ENCODE data around the gene ZNF860.
"Not testable (repeated sequence)": the region's sequence is repeated elsewhere in the genome, so short reads cannot be mapped to it uniquely, and the experiment has no call there.

ZNF860 gene

DNA sequence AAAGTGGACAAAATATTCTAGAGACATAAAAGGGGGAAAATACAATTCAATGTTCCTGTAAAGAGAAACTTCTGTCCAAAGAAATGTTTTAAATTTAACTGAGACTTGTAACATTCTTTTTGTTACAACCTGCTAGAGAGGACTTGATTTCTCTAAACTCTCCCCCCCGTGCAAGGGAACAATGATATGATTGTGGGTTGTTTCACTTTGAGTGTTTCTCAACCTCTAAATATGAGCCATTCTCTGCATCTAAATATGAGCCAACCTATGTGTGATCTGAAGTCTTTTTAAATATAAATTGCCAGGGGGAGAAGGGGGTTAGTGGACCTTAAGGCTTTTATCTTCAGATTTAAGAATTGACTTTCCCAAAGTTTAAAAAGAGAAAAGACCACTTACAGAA, 14.6 kb downstream of the ZNF860 start:
- DNase-seq (ENCODE audit: low read depth in 2 of 2) = no peak

DNA sequence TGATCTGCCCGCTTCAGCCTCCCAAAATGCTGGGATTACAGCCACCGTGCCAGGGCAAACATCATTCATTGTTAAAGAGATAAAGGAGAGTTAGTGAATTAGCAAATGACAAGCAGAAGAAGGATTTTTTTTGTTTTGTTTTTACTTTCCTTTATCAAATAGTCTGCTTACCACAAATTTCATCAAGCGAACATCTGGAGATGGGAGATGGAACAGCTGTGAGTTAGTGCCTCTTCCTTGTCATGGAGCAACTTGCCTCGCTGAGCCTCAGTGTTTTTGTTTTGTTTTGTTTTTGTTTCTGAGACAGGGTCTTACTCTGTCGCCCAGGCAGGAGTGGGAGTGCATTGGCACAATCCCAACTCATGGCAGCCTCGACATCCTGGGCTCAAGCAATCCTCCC, 15.9 kb downstream of the ZNF860 start:
- DNase-seq (ENCODE audit: low read depth in 2 of 2) = no peak

DNA sequence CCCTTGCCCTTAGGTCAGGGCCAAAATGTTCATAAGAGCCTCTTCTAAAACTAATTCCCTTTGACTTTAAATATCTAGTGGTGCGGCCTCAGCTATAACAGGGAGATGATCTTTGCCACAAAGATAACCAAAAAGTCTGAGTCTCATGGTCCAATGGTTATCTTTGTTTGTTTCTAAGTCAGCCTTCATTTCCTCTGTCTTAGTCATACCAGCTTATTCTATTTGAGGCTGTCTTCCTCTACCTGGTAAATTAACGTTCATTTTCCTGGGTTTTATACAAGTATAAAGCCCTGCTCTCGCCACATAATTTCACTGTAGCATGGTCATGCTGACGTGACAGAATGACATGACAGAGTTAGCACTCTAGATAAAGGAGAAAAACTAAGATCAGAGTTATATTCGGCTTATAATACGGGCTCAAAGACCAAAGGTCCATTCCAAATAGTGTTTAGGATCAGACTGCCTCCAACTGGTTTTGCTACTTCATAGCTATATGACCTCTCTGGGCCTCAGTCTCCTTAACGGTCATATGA, 18.4 kb downstream of the ZNF860 start:
- DNase-seq (ENCODE audit: low read depth in 2 of 2) = no peak

DNA sequence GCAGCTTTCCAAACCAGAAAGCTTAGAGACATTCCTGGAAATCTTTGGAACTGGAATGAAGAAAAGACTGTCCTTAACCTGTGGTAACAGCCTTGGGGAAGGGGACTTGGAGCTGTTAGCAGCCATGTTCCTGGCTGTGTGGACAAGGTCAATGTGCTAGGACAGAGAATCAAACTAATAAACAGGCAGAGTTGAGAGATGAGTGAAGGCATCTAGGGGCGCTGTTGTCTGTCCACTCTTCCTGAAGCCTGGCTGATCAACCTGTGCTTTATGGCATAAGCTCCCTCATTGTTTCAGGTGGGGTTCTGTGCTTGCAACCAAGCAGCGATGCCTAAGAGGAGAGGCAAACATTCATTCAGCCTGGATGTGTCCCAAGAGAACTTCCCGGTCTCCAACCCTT, 19.3 kb downstream of the ZNF860 start:
- no peak for DNase-seq (ENCODE audit: low read depth in 2 of 2)

DNA sequence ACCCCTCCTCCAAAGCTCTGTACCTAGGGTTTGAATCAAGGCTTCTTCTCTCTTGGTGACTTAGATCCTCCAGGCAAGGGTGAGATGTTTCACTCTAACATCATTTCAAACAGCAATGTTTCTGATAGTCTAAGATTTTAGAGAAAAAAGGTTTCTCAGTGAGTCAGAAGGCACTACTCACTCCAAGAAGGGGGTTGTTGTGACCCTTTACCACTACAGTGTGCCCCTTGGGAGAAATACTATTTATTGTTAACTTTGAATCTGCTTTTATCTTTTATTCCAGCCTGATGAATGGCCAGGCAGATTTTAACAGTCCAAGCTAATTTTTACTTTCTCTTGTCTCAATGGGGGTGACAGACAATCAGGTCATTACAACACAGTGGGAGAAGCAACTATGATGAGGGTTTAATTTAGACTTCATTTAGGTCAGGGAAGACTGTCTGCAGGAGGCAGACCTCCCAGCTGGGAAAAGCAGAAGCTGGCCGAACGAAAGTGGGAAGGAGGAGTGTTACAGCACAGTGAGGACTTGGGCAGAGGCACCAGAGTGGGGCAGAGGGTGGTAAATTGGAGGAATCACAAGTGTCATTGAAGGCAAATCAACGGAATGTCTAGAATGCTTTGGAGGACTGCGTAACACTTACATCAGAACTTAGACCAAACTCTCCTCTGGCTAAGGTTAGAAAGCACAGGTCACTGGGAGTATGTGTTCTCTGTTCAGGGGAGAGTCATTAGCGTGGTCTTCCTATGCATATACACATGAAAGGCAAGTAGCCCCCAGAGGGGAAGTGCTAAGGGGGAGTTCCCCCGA, 21.2 kb downstream of the ZNF860 start:
- no peak for DNase-seq (ENCODE audit: low read depth in 2 of 2)

DNA sequence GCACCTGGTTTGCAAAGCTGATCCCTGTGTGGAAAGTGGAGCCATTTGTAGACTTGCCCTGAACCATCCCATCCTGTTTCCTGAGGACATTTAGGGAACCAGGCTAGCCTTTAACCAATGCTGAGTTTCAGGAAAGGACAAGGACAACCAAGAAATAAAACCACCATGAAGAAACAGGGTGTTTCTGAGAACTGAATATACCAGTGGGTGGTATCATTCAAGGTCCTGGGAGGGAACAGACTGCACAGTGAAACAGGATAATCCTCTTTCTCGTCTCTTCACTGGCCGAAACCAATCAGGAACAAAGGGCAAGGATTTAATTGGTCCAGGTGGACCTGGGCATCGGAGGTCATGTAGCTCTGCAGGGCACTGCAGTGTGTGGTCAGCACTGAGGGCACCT, 21.8 kb downstream of the ZNF860 start:
- no peak for DNase-seq (ENCODE audit: low read depth in 2 of 2)

DNA sequence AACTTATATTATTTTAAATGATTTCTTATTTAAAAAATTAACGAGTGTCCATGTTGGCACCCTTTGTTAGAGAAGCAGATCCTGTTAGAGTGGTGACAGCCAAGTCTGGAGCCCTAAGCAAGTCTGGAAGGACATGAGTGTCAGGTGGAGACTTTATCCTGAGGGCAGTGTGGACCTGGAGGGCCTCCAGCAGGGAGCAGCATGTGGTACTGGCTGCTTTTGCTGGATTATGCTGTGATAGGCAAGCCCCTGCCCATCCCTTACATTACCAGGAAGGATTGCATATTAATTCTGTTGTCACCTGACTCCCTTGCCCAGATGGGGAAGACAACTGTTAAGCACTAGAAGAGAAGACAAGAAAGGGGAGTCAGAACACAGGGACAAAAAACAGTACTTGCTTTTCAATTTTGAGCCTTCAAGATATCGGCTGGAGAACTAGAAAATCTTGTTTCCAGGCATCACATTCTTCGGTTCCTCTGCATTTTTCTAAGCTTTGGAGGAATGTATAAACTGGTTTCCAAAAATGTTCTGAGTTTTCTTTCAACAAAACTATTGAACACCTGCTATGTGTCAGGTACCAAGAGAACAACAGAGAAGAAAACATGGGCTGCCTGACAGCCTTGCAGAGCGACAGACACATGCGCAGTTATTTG, 22.7 kb downstream of the ZNF860 start:
- no peak for DNase-seq (ENCODE audit: low read depth in 2 of 2)

DNA sequence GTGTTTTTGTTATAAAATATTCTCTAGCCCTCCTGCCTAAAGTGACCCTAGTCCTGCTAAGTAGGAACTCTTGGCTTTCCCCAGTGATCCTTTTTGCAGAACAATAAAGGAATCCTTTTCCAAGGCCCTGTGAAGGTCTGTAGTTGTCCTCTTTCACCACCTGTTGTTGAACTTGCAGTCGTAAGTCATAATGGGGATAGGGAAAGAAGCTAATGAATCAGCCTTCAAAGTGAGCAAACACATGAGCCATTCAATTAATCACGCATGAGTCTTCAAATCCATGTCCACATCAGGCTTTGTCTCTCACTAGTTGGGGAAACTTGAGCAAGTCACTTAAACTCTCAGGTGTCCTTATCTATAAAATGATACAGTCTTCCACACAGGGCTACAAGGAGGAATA, 27.6 kb downstream of the ZNF860 start:
- DNase-seq (ENCODE audit: low read depth in 2 of 2) = no peak

DNA sequence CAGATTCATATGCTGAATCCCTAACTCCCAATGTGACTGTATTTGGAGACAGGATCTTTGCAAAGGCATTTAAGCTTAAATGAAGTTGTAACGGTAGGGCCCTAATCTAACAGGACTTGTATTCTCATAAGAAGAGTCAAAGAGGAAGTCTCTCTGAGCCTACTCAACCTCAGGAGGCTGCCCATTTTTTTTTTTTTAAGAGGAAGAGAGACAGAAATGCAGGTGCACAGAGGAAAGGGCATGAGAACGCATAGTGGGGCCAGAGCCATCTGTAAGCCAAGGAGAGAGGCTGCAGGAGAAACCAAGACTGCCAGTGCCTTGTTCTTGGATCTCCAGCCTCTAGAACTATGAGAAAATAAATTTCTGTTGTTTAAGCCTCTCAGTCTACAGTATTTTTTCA, 28.4 kb downstream of the ZNF860 start:
- no peak for DNase-seq (ENCODE audit: low read depth in 2 of 2)

DNA sequence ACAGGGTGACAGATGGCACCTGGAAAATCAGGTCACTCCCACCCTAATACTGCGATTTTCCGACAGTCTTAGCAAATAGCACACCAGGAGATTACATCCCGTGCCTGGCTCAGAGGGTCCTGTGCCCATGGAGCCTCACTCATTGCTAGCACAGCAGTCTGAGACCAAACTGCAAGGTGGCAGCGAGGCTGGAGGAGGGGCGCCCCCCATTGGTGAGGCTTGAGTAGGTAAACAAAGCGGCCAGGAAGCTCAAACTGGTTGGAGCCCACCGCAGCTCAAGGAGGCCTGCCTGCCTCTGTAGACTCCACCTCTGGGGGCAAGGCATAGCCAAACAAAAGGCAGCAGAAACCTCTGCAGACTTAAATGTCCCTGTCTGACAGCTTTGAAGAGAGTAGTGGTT, 29.1 kb downstream of the ZNF860 start:
- DNase-seq (ENCODE audit: low read depth in 2 of 2) = not testable (repeated sequence)

DNA sequence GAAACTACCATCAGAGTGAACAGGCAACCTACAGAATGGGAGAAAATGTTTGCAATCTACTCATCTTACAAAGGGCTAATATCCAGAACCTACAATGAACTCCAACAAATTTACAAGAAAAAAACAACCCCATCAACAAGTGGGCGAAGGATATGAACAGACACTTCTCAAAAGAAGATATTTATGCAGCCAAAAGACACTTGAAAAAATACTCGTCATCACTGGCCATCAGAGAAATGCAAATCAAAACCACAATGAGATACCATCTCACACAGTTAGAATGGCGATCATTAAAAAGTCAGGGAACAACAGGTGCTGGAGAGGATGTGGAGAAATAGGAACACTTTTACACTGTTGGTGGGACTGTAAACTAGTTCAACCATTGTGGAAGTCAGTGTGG, 34.1 kb downstream of the ZNF860 start:
- DNase-seq (ENCODE audit: low read depth in 2 of 2) = not testable (repeated sequence)

DNA sequence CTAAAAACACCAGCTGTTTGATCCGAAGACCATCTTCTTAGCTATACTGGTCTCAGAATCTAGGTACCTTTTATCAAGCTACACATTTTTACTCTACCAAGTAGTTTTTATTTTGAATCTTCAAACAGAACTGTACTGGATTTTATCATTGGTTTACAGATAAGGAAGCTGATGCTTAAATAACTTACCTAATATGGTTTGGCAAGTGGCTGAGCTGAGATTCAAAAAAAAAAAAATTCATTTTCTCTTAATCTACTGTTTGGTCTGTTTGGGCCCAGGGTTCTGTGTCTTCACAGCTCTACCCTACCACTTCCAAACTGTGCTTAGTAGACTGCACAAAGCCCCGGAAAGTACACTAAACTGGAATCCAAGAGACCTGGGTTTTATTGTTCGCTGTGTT, 35.7 kb downstream of the ZNF860 start:
- no peak for DNase-seq (ENCODE audit: low read depth in 2 of 2)

DNA sequence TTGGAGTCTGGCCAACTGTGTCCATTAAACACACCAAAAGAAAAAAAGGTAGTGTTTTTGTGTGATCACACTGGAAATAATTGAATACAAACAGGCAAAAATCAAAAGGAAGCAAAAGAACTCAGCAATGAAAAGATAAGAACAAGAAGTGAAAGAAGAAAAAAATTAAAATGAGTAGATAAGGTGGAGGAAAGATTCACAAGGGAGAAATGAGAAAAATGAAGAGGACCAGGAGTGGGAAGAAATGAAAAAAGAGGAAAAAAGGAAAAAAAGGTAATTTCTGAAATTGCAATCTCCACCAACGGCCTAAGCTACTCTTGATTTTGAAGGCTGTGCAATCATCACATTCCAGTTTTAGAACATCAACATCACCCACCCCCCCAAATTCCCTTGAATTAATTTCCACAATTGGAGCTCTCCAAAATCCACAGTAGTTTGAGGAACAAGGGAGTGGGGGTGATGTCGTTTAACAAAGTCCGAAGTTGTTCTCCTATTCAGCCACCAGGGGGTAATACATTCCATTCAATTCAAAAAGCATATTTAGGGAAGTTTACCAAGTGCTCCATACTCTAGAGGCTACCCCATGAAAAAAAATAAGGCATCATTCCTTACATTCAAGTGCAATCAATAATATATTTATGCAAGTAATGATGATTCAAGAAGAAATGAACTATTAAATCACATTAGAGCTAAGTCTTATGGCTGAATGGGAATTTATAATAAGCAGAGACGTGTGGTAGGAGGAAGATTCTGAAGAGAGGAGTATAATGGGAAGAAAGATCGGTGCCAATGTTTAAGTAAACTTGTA, 37.4 kb downstream of the ZNF860 start:
- DNase-seq (ENCODE audit: low read depth in 2 of 2) = no peak

DNA sequence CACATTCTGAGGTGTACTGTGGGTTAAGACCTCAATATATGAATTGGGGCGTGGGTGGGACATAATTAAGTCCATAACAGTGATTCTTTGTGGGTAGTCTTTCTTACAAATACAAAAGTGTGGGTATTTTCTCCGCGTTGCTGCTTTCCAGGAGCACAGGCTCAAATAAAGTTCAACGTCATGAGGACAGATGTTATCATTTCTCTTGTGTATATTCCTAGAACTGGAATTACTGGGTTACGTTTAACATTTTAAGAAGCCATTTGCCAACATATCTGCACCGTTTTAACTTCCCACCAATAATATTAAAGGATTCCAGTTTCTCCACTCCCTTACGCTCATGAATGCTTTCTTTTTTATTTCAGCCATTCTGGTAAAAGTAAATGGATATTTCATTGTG, 39.6 kb downstream of the ZNF860 start:
- DNase-seq (ENCODE audit: low read depth in 2 of 2) = no peak

DNA sequence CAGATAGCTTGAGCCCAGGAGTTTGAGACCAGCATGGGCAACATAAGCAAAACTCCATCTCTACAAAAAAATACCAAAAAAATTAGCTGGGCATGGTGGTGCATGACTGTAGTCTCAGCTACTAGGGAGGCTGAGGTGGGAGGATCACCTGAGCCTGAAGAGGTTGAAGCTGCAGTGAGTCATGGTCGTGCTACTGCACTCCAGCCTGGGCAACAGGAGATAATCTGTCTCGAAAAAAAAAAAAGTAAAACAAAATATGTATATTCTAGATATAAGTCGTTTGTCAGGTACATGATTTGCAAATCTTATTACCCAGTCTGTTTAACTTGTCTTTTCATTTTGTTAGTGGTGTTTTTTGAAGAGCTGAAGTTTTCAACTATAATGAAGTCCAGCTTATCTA, 40.2 kb downstream of the ZNF860 start:
- no peak for DNase-seq (ENCODE audit: low read depth in 2 of 2)

DNA sequence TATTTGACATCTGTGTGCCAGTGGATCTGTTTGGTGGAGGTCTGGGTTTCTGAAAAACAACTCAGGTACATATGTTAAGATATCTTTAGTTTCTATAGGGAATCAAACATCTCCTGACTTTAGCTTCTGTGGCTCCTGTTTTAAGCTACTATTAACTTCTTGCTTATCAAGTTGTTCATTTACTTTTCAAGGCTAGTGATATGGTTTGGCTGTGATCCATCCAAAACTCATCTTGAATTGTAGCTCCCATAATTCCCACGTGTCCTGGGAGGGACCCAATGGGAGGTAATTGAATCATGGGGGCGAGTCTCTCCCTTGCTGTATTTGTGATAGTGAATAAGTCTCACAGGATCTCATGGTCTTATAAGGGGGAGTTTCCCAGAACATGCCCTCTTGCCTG, 41.4 kb downstream of the ZNF860 start:
- no peak for DNase-seq (ENCODE audit: low read depth in 2 of 2)

DNA sequence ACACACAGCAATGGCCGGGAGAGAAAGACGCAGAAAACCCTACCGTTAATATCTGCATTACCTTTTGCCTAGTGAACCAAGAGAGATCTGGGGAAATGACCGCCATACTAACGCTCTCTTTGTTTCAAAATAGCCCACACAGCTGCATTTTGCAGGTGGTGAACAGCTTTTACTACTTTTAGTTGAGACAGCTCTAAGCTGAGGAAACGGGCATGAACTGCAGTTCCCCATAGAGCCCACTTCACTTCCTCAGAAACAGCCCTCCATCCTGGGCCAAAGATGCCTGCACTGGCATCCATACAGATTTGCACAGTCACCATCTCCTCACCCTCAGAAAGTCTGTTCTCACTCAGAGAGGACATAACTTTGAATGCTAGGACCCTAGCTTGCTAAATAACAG, 45.0 kb downstream of the ZNF860 start:
- no peak for DNase-seq (ENCODE audit: low read depth in 2 of 2)

DNA sequence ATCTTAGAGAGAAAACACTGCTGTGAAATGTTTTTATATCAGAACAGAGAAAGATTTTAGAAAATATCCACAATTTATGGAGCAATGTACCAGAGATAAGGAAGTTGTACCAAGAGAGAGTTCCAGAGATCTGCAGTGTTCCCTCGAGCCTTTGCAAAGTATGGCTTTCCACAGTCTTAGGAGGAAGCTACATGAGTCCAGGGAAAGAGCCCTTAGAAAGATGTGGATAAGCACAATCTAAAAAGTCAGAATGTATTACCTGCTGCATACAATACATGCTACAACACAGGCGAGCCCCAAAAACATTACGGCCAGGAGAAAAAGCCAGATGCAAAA, 56.4 kb downstream of the ZNF860 start:
- DNase-seq (ENCODE audit: low read depth in 2 of 2) = no peak

DNA sequence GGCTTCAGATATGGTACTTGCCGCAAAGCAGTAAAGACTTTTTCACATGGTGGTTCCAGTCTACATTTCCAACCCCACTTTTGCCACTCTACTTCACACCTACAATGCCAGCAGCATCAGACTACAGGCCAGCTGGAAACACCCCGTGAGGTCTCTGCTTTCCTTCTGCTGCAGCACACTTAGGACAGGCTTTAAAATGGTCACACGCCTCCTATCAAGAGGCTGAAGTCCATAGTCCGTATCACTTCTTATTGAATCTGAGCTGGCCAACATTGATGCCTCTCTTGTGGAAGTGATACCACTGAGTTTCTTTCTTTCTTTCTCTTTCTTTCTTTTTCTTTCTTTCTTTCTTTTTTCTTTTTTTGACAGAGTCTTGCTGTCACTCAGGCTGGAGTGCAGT, 59.8 kb downstream of the ZNF860 start:
- no peak for DNase-seq (ENCODE audit: low read depth in 2 of 2)
